Skeletal muscle satellite cell (primary cell): Measurements from ENCODE around the gene HPCA.
"Not testable (repeated sequence)": the region's sequence is repeated elsewhere in the genome, so short reads cannot be mapped to it uniquely, and the experiment has no call there.

ENCODE experiments used
- H3K27me3 ChIP-seq: 2 replicates; pipeline ENCODE4 v1.7.0; 2013; ENCODE audit warnings: low read length; ENCODE audit not compliant: control insufficient read depth, insufficient read depth
- H3K36me3 ChIP-seq: 2 replicates; pipeline ENCODE4 v1.7.0; 2013; ENCODE audit warnings: mild to moderate bottlenecking, control low read depth, low read length; ENCODE audit not compliant: insufficient read depth
- H3K4me1 ChIP-seq: 2 replicates; pipeline ENCODE4 v1.7.0; 2013; ENCODE audit warnings: low read length; ENCODE audit not compliant: control insufficient read depth, insufficient read depth
- H3K4me2 ChIP-seq: 2 replicates; pipeline ENCODE4 v1.7.0; 2013; ENCODE audit warnings: mild to moderate bottlenecking, low read length
- H3K4me3 ChIP-seq: 2 replicates; pipeline ENCODE4 v1.7.0; 2013; ENCODE audit warnings: low read length
- H3K9ac ChIP-seq: 2 replicates; pipeline ENCODE4 v1.7.0; 2013; ENCODE audit warnings: mild to moderate bottlenecking, low read depth, low read length, moderate library complexity
- H3K9me3 ChIP-seq: replicated peaks from 2 replicates; pipeline ENCODE4 v1.7.0; 2013; ENCODE audit warnings: mild to moderate bottlenecking, control low read depth, low read length

Gene HPCA

DNA sequence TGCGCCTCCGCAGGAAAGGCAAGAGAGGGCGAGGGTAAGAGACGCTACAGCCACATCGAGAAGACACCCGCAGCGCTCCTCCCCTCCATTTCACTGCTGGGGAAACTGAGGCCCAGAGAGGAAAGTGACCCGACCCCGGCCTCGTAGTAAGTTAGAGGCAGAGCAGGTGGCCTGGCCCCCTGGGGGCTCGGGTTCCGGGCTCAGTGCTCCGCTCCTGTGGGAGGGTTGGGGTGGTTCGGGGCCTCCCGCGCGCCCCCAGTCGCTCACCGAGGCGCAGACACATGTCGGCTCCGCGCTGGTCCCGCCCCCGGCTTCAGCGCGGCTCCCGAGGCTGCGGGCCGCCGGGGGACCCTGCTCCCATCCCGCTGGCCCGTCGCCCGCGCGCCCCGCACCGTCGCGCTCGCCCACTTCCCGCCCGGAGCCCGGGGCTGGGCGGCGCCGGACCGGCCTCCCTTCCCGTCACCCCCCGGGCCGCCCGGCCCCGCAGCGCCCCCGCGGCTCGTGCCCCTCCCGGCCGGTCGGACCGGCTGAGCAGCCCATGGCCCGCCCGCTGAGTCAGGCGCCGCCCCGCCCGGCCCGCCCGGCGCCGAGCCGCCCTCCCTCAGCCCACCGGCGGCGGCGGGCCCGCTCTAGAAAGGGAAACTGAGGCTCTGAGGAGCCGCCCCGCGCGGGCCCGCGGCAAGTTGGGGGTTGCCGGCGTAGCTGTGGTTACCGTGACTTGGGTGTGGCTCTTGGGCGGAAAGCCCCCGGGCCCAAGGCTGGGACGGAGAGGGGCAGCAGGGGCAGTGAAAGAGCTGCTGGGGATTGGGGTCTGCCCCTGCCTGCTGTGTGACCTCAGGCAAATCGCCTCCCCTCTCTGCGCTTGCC lies 14.9 kb downstream of the HPCA start, which contains the start of gene TMEM54:
Gene TMEM54, minus strand, starts transcription at position 434 of the 867 bp plus-strand sequence. Its CDS starts 151 bp downstream, at position 283.
- H3K27me3 ChIP-seq: peaks cover 13% of the 10 kb centered on the region
- peak within 1 kb of the TSS; percentile 73 for H3K9ac ChIP-seq

DNA sequence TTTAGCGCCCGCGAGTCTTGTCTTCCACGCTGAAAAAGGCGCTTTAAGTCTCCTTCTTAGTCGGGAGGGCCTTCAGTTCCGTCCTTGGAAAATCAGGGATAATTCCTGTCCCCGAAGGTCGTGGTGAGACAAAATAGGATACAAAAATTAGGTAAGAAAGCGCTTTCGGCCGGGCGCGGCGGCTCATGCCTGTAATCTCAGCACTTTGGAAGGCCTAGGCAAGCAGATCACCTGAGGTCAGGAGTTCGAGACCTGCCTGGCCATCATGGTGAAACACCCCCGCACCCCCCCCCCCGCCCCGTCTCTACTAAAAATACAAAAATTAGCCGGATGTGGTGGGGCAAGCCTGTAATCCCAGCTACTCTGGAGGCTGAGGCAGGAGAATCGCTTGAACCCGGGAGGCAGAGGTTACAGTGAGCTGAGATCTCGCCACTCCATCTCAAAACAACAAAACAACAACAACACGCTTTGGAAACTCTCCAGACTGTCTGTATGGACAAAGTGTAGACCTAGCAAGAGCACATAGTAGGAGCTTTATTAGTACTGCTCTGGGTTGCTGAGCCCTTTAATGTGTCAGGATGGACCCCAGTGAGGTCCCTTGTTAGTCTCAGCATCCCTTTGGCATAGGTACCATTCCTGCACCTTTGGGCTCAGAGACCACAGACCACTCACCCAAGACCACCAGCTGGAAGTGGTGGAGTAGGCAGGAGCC lies 15.7 kb downstream of the HPCA start:
- H3K4me3 ChIP-seq: peak overlapping the region; percentile 71
- H3K4me2 ChIP-seq: peak overlapping the region; percentile 88
- H3K4me1 ChIP-seq: peaks cover 6% of the 10 kb centered on the region
- H3K9me3 ChIP-seq: no peaks in the 10 kb centered on the region
- peaks cover 13% of the 10 kb centered on the region for H3K27me3 ChIP-seq
- no peaks in the 10 kb centered on the region for H3K36me3 ChIP-seq
- peak overlapping the region; percentile 73 for H3K9ac ChIP-seq

More for the DNA sequence above, 14.9 kb downstream of the HPCA start, which contains the start of gene TMEM54:
- no peaks in the 10 kb centered on the region for H3K9me3 ChIP-seq
- H3K36me3 ChIP-seq: no peaks in the 10 kb centered on the region
- H3K4me3 ChIP-seq: peak within 1 kb of the TSS; percentile 71
- peaks cover 6% of the 10 kb centered on the region for H3K4me1 ChIP-seq
- H3K4me2 ChIP-seq: peak within 1 kb of the TSS; percentile 88

DNA sequence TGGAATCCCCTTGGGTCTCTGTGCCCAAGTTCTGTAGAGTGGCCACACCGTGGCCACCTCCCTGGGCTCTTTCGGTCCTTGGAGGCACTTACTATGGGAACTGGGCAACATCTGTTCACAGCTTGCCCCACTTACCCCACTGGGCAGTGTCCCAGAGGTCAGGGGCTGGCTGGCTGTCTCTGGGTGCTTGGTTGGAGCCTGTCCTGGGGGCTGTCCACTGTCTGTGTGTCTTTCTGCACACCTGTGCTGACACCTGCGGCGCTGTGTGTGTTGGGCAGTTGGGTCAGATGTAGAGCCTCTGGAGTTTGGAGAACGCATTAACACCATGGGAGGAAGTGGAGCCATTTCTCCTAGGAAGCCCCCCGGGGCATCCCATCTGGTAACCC lies 16.2 kb downstream of the HPCA start:
- H3K36me3 ChIP-seq: no peaks in the 10 kb centered on the region
- H3K4me1 ChIP-seq: peaks cover 6% of the 10 kb centered on the region
- H3K9ac ChIP-seq: no peak overlapping the region
- no peak overlapping the region for H3K4me3 ChIP-seq
- H3K9me3 ChIP-seq: no peaks in the 10 kb centered on the region
- H3K27me3 ChIP-seq: peaks cover 13% of the 10 kb centered on the region
- no peak overlapping the region for H3K4me2 ChIP-seq

DNA sequence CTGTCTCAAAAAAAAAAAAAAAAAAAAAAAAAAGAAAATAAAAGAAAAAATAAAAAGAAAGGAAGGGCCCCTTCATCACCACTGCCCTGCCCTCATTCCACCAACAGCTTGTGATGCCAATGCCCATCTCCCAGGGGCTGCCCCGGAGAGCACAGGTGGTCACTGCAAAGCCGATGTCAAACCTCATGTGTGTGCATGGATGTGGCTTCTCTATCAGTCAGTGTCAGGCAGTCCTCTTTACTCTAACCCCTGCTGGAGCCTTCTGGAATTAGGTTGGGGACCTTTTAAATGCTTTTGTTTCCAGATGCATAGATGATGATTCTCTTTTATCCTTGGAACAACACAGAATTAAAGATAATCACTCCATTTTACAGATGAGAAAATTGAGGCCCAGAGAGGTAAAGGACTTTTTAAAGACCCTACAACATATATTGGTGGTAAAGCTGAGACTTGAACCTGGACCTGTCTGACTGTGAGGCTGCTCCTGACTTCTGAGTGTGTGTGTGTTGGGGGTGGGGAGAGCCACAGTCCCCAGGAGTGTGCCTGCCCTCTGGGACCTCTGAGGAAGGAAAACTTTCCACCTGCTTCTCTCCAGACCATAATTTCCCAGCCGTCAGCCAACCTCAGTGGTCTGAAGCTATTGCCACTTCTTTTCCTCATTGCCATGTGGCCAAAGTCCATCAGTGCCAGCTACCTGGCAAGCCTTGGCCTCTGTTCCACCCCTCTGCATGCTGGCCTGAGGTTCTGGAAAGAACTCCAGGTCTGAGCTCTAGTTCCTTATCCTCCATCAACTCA lies 17.9 kb downstream of the HPCA start:
- Histone ChIP-seq H3K4me1 (peaks cover 6% of the 10 kb centered on the region), H3K9ac (no peak overlapping the region), H3K4me3 (no peak overlapping the region), H3K9me3 (no peaks in the 10 kb centered on the region), H3K36me3 (no peaks in the 10 kb centered on the region), H3K4me2 (no peak overlapping the region), H3K27me3 (peaks cover 18% of the 10 kb centered on the region)

DNA sequence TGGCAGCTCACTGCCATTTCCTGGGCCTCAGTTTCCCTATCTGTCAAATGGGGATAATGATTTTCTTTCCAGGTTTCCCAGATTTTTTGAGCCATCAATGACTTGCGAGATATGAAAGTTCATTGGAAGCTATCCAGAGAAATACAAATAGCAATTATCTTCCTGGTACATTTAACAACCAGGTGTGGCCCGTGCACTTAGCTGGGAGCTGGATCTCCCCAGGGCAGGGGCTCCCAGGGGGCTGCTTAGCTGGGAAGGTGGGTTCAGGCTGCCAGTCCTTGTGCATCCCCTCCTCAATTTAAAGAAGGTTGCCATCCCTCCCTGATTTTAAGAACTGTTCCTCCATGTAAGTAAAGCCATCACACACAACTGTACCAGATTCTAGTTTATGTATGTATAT lies 18.5 kb downstream of the HPCA start:
- no peaks in the 10 kb centered on the region for H3K36me3 ChIP-seq
- H3K27me3 ChIP-seq: peaks cover 18% of the 10 kb centered on the region
- no peak overlapping the region for H3K4me2 ChIP-seq
- no peaks in the 10 kb centered on the region for H3K9me3 ChIP-seq
- H3K9ac ChIP-seq: no peak overlapping the region
- H3K4me1 ChIP-seq: peaks cover 6% of the 10 kb centered on the region
- no peak overlapping the region for H3K4me3 ChIP-seq

DNA sequence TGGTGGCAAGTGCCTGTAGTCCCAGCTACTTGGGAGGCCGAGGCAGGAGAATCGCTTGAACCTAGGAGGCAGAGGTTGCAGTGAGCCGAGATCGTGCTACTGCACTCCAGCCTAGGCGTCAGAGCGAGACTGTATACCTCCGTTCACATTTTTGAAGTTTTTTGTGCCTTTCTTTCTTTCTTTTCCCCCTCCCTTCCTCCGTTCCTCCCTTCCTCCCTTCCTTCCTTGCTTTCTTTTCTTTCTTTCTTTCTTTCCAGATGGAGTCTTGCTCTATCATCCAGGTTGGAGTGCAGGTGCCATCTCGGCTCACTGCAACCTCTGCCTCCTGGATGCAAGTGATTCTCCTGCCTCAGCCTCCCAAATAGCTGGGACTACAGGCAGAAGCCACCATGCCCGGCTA lies 19.3 kb downstream of the HPCA start:
- H3K4me3 ChIP-seq, H3K36me3 ChIP-seq, H3K4me2 ChIP-seq, H3K9me3 ChIP-seq, H3K9ac ChIP-seq, H3K4me1 ChIP-seq: not testable (repeated sequence)
- H3K27me3 ChIP-seq: peaks cover 18% of the 10 kb centered on the region

DNA sequence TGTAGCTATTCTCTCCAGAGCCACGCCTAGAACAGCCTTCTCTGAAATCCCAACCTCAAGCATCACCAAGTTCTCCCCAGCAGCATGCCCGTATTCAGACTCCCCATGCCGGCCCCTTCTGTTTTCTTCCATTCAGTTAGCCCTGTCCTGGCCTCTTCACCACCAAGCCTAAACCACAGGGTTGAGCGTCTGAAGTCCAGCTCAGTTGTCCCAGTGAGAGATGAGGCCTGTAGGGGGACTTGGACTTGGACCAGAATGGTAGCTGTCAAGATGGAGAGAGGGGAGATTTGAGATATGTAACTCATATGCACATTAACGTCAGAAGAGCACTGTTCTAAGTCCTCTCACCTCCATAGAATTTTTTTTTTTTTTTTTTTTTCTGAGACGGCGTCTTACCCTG lies 20.4 kb downstream of the HPCA start:
- Histone ChIP-seq H3K4me1 (no peaks in the 10 kb centered on the region), H3K9me3 (no peaks in the 10 kb centered on the region), H3K4me3 (no peak overlapping the region), H3K9ac (no peak overlapping the region), H3K36me3 (no peaks in the 10 kb centered on the region), H3K27me3 (peaks cover 23% of the 10 kb centered on the region), H3K4me2 (no peak overlapping the region)

DNA sequence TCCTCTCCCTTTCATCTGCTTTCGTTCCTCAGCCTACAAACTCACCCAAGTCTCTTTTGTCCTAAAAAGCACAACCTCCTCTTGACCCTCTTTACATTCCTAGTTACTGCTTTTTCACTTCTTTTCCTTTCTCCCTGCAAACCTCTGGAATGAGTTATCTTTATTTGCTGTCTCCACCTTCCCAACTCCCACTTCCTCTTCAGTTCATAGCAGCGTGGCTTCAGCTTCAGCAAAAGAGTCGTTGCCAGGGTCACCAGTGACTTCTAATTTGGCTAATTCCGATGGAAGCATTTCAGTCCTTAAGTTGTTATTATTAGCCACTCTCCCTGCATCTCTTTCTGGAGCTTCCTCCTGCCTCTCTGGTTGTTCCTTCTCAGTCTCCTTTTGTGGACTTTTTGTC lies 21.1 kb downstream of the HPCA start:
- Histone ChIP-seq H3K9me3 (no peaks in the 10 kb centered on the region), H3K27me3 (peaks cover 19% of the 10 kb centered on the region), H3K4me2 (no peak overlapping the region), H3K9ac (no peak overlapping the region), H3K4me1 (no peaks in the 10 kb centered on the region), H3K36me3 (no peaks in the 10 kb centered on the region), H3K4me3 (no peak overlapping the region)

DNA sequence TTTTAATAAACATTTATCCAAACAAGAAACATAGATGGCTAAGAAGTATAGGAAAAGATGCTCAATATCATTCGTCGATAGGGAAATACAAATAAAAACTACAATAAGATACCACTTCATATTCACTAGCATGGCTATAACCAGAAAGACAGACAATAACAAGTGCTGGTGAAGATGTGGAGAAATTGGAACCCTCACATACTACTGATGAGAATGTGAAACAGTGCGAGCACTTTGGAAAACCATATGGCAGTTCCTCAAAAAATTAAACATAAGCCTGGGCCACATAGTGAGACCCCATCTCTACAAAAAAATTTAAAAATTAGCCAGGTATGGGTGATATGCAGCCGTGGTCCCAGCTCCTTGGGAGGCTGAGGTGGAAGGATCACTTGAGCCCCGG lies 24.0 kb downstream of the HPCA start:
- H3K9ac ChIP-seq: no peak overlapping the region
- H3K4me2 ChIP-seq: no peak overlapping the region
- H3K27me3 ChIP-seq: peaks cover 10% of the 10 kb centered on the region

DNA sequence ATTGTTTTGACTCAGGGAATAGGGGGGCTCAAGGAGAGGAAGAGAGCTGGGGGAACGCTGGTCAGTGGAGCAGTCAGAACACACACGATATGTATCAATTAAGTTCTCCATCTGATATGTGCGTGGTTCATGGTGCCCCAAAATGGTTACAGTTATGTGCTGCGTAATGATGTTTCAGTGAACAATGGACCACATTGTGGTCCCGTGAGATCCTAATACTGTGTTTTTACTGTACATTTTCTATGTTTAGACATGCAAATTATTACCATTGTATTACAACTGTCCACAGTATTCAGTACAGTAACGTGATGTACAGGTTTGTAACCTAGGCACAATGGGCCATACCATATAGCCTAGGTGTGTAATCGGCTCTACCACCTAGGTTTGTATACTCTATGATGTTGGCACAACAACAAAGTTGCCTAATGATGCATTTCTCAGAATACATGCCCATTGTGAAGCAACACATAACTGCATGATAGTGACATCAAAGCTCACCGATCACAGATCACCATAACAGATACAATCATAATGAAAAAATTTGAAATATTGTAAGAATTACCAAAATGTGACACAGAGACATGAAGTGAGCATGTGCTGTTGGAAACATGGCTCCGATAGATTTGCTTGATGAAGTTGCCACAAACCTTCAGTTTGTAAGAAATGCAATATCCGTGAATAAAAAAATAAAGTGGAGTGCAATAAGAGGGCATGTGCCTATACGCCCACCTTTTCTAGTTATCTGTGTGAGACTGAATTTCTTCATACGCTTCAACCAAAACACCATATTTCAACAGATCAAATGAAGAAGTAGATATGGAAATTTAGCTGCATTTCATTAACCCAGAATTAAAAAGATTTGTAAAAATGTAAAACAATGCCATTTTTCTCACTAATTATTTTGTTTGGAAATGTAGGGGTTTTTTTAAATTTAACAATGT lies 29.7 kb downstream of the HPCA start:
- Histone ChIP-seq H3K4me1 (peaks cover 18% of the 10 kb centered on the region), H3K27me3 (peaks cover under 1% of the 10 kb centered on the region), H3K9ac (no peak overlapping the region), H3K9me3 (no peaks in the 10 kb centered on the region), H3K4me2 (no peak overlapping the region), H3K4me3 (no peak overlapping the region), H3K36me3 (no peaks in the 10 kb centered on the region)

More for the DNA sequence above, 24.0 kb downstream of the HPCA start:
- Histone ChIP-seq H3K9me3 (no peaks in the 10 kb centered on the region), H3K36me3 (no peaks in the 10 kb centered on the region), H3K4me1 (no peaks in the 10 kb centered on the region), H3K4me3 (no peak overlapping the region)
